ENCODE data around the gene ASB13.
"Not testable (repeated sequence)": the region's sequence is repeated elsewhere in the genome, so short reads cannot be mapped to it uniquely, and the experiment has no call there.

ASB13 gene

GRCh38 chr10:5603848-5604170 is 62.6 kb downstream of the ASB13 start:
- DNase-seq: no peak

- no peak for DNase-seq
Observed at GRCh38 chr10:5603091-5603847, 63.1 kb downstream of the ASB13 start.

DNA sequence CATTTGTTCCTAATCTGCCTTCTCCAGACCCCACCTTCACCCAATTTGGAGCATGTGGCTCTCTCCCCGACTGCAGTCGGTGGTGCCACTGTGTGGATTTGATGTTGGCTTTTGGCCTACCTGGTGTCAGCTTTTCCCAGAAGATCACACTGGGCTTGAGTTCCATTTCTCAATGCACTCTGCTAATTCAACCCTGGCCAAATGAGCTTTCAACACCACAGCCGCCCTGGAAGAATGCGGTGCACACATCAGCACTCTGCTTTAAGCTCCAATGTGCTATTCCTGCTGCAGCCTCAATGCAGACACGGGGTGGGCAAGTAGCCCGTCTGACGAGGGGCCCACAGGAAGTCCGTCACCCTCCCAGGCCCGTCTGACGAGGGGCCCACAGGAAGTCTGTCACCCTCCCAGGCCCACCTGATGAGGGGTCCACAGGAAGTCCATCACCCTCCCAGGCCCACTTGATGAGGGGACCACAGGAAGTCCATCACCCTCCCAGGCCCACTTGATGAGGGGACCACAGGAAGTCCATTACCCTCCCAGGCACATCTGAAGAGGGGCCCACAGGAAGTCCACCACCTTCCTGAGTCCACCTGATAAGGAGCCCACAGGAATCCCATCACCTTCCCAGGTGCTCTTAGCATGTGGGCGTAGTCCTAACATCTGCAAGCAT is 64.4 kb downstream of the ASB13 start:
- no peak for DNase-seq

- DNase-seq: no peak
Observed at GRCh38 chr10:5600908-5601307, 65.5 kb downstream of the ASB13 start.

- no peak for DNase-seq
Observed at GRCh38 chr10:5599613-5600520, 66.5 kb downstream of the ASB13 start.

DNA sequence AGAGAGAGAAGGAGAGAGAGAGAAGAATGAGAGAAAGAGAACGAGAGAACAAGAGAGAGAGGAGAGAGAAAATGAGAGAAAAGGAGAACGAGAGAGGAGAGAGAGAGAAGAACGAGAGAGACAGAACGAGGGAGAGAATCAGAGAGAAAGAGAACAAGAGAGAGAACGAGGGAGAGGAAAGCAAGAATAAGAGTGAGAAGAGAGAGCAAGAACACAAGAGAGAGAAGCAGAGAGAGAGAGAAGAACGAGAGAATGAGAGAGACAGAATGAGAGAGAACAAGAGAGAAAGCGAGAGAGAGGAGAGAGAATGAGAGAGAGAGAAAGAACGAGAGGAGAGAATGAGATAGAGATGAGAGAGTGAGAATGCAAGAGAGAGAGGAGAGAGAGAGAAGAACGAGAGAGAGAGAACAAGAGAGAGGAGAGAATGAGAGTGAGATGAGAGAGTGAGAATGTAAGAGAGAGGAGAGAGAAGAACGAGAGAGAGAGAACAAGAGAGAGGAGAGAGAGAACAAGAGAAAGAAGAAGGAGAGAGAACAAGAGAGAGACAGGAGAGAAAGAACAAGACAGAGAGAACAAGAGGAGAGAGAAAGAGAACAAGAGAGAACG is 68.2 kb downstream of the ASB13 start:
- no peak for DNase-seq

DNA sequence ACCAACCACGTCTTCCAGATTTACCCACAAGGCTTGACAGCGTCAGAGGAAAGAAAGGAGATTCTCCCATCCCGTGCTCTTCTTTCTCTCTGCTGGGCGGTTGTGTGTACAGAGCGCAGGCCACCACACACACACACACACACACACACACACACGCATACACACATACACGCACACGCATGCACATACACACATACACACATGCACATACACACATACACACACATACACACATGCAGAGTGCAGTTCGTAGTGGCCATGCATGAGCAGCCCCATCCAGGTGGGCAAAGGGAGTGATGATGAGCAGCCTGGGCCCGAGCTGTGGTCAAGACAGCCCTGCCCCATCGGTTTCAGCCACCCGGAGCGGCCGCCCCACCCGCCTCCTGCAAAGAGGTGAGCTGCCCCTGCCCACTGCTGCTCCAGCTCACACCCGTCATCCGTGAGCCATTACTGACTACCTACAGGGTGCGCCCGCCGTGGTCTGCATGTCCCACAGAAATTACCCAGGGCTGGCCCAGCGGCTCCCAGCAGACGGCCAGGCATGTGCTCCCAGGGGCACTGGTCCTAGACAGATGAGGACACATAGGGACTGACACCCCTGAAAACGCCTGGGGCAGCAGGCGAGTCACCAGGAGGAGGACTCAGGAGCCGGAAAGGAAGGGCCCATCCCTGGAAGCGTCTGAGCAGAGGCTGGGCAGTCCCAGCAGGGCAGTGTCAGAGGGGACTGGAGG is 69.6 kb downstream of the ASB13 start:
- no peak for DNase-seq

GRCh38 chr10:5595994-5596471 is 70.4 kb downstream of the ASB13 start:
- no peak for DNase-seq

- no peak for DNase-seq
Observed at GRCh38 chr10:5595591-5595990, 70.8 kb downstream of the ASB13 start.

DNA sequence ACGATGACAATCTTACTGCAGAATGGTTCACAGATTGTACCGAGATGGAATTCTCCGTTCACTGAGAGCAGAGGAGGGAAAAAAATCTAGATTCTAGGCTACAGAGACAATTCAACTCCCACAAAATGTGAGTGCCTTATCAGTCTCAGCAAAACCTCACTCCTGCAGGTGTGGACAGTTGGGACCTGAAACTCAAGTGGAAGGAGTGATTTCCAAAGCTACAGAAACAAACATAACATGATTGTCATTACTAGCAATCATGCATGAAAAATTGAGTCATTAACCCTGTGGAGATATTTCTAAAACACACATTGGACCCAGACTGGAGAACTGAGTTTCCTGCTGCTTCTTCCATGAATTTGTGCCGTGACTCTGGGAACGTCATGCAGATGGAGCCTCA is 71.3 kb downstream of the ASB13 start:
- no peak for DNase-seq

- DNase-seq: no peak
Observed at GRCh38 chr10:5594271-5595049, 71.9 kb downstream of the ASB13 start.

DNA sequence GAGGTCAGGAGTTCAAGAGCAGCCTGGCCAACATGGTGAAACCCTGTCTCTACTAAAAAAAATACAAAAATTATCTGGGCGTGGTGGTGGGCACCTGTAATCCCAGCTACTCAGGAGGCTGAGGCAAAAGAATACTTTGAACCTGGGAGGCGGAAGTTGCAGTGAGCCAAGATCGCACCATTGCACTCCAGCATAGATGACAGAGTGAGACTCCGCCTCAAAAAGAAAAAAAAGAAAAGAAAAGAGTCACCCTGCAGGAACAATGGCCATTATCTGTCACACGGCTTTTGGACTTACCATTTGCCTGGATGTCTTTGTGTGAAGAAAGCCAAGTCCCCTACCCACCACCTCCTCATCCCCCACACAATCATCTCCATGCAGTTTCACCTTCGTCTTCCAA is 73.0 kb downstream of the ASB13 start:
- DNase-seq: not testable (repeated sequence)

DNA sequence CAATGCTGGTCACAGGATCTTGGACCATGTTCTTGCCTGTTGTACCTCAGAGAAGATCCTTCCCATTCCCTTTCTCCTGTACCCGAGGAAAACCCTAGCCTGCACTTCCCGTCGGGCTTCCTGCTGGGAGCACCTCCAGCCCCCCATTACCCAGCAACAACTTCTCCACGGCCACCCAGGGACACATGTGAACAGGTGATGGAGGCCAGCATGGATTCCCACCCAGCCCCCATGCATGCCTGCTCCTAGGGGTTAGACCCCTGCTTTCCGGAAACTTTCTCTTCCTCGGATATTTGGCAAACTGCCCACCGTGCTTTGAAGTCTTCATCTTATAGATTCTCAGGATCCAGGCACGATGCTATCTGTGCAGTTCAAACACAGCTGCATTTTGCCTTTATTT is 74.3 kb downstream of the ASB13 start:
- DNase-seq: no peak

GRCh38 chr10:5591336-5591824 is 75.0 kb downstream of the ASB13 start:
- DNase-seq: no peak

DNA sequence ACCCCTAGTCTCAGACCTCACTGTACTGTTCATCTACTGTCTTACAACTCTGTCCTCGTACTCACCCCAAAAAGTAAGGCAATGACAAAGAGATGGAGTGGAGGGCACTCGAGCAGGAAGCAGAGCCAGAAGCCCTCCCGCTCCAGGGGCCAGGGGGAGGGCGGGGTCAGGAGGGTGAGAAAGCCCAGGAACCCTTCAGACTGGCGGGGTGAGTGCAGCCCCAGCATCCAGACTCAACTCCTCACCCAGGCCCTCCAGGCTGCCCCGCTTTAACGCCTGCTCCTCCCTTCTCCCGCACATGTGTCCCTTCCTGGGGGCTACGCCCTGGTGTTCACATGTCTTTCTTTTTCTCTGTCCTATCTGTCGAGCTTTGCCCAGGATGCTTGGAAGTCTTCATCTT is 75.6 kb downstream of the ASB13 start:
- no peak for DNase-seq

GRCh38 chr10:5589661-5590511 is 76.5 kb downstream of the ASB13 start:
- no peak for DNase-seq

DNA sequence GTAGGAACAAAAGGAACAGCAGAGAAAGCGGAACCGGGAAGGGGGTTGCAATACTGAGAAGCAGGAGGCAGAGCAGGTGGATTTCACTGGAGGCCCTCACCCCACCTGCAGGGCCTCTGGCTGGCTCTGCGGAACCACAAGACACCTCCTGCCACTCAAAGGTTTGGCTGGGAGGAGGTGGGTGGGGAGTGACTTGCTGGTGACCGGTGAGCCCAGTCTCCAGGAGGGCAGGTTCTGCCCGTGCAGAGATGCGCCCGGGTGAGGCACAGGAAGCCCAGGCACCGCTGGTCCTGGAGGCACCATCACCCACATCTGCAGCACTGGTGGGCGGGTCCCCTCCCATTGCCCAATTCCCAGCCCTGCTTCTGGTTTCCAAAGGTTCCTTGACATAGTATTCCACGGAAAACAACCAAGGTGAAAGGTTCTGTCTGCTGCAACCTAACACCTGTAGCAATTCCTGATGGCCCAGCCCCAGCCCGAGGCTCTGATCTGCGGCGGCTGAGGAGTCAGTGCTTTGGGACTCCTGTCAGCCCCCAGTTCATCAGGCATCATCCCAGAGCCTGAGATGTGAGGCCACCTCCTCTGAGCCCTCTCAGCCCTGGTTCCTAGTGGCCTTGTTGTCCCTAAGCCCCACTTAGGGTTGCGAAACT is 77.3 kb downstream of the ASB13 start:
- DNase-seq: no peak
